Tibial nerve (tissue), 4 donors: ENCODE results near the gene YAF2. TPM values are rescaled to one million over a fixed set of nuclear protein-coding genes. Genes with fewer than 3 reads are reported as not detected.

Experiments used
- DNase-seq, 2 donors: peaks; one replicate each; pipeline ENCODE4 v3.0.0-alpha.2; 2019; ENCODE audit warnings: low spot score in 2 of 2
- H3K27ac ChIP-seq, 4 donors: fragments of 200-600 bp; sonication (generic) in 3 of 4; one replicate each; pipeline ENCODE4 v1.5.1; 2017 to 2019; ENCODE audit warnings: mild to moderate bottlenecking in 1 of 4
- H3K27me3 ChIP-seq, 2 donors: fragments of 200-600 bp; sonication (generic) in 1 of 2; one replicate each; pipeline versions ENCODE4 v1.5.1 to v1.6.0; 2017 to 2019
- H3K36me3 ChIP-seq, 3 donors: fragments of 200-600 bp; sonication (generic); one replicate each; pipeline ENCODE4 v1.5.1; 2018 to 2019
- H3K4me1 ChIP-seq, 4 donors: fragments of 200-600 bp; sonication (generic) in 3 of 4; one replicate each; pipeline ENCODE4 v1.5.1; 2017 to 2019
- H3K4me3 ChIP-seq, 4 donors: fragments of 200-600 bp; sonication (generic) in 3 of 4; one replicate each; pipeline ENCODE4 v1.5.1; 2017 to 2019; ENCODE audit warnings: mild to moderate bottlenecking in 1 of 4, moderate library complexity in 1 of 4
- H3K9me3 ChIP-seq, 4 donors: fragments of 200-600 bp; sonication (generic) in 3 of 4; one replicate each; pipeline ENCODE4 v1.5.1; 2017 to 2019
- EP300 ChIP-seq, 2 donors: sonication (generic); formaldehyde crosslinking; IDR thresholded peaks; one replicate each; pipeline ENCODE4 v1.6.1; 2017; ENCODE audit warnings: antibody characterized with exemption in 2 of 2, mild to moderate bottlenecking in 1 of 2
- POLR2A ChIP-seq, 2 donors: fragments of 450-650 bp; IDR thresholded peaks; one replicate each; pipeline ENCODE4 v1.6.1; 2017; ENCODE audit warnings: antibody characterized with exemption in 2 of 2, mild to moderate bottlenecking in 2 of 2, moderate library complexity in 2 of 2
- WGBS, 2 donors: methylation state at CpG; one replicate each; pipeline ENCODE4 v1.1.5; 2018; 5-methylcytosine and 5-hydroxymethylcytosine counted together
- total RNA-seq, 4 donors: library from RNA; depleted of rRNA; stranded (reverse); fragments of >200 nt; gene quantifications; one replicate each; pipeline ENCODE4 v1.1.0, GENCODE V29; 2016
- TF ChIP-seq, protein P1 (sequence below), 5 experiments: fragments of 200-600 bp in 3 of 5; fragments of 450-650 bp in 2 of 5; sonication (generic) in 3 of 5; IDR thresholded peaks; one replicate each; pipeline ENCODE4 v1.5.1; 2016 to 2019; ENCODE audit warnings: antibody characterized with exemption in 5 of 5, mild to moderate bottlenecking in 3 of 5, moderate library complexity in 2 of 5

Gene YAF2
- total RNA-seq, 4 donors from 2014 or later: 25.7 to 66.0 (median 38.7) TPM

DNA sequence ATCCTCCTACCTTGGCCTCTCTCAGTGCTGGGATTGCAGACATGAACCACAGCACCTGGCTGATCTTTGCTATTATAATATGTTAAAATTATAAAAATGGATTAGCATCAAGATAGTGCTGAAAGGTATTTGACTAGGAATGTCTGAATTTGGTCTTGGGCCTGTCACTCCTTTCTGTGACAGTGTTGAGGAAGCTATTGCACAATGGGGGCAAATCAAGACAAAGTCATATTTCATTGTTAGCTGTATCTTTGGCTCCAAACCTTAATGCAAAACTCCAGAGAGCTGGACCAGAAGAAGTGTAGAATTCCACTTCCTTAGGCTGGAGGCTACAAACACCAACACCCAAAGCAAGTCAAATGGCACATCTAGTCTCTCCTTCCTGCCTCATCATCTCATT is 45.7 kb upstream of the YAF2 start:
- TF ChIP-seq, protein P1, sequence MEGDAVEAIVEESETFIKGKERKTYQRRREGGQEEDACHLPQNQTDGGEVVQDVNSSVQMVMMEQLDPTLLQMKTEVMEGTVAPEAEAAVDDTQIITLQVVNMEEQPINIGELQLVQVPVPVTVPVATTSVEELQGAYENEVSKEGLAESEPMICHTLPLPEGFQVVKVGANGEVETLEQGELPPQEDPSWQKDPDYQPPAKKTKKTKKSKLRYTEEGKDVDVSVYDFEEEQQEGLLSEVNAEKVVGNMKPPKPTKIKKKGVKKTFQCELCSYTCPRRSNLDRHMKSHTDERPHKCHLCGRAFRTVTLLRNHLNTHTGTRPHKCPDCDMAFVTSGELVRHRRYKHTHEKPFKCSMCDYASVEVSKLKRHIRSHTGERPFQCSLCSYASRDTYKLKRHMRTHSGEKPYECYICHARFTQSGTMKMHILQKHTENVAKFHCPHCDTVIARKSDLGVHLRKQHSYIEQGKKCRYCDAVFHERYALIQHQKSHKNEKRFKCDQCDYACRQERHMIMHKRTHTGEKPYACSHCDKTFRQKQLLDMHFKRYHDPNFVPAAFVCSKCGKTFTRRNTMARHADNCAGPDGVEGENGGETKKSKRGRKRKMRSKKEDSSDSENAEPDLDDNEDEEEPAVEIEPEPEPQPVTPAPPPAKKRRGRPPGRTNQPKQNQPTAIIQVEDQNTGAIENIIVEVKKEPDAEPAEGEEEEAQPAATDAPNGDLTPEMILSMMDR (IDR thresholded peaks at IDR 0.05): no peak
- TF ChIP-seq POLR2A (IDR thresholded peaks at IDR 0.05) (no peak), EP300 (IDR thresholded peaks at IDR 0.05) (no peak)
- no peaks in the 10 kb centered on the region for H3K4me1 ChIP-seq
- no peaks in the 10 kb centered on the region for H3K9me3 ChIP-seq
- H3K27ac ChIP-seq: no peak overlapping the region
- no peak overlapping the region for H3K4me3 ChIP-seq
- DNase-seq: no peak
- no peaks in the 10 kb centered on the region for H3K27me3 ChIP-seq
- H3K36me3 ChIP-seq: no peaks in the 10 kb centered on the region

DNA sequence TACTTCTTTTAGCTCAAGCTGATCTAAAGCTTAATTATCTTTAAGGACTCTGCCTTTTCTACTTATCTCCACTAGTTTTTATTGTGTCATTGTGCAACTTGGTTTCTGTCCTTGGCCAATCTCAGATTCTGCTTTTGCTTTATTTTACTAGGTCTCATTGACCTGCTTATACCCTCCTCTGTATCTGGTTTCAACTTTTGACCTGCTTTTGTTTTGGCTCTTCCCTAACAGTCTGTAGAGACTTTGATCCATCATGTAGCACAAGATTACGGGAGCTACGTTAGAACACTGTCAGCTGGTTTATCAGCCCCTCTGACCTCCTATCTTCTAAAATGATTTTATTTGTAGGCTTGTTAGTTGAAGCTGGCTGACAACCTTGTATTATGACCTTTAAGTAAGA is 44.2 kb upstream of the YAF2 start:
- no peaks in the 10 kb centered on the region for H3K9me3 ChIP-seq
- no peaks in the 10 kb centered on the region for H3K4me1 ChIP-seq
- H3K27ac ChIP-seq: no peak overlapping the region
- no peaks in the 10 kb centered on the region for H3K36me3 ChIP-seq
- no peak for DNase-seq
- TF ChIP-seq, protein P1 (IDR thresholded peaks at IDR 0.05): no peak
- TF ChIP-seq EP300 (IDR thresholded peaks at IDR 0.05) (no peak), POLR2A (IDR thresholded peaks at IDR 0.05) (no peak)
- no peaks in the 10 kb centered on the region for H3K27me3 ChIP-seq
- no peak overlapping the region for H3K4me3 ChIP-seq
- WGBS, 2 donors: 60 to 63% methylated on average over 2 of the region's 2 CpGs

DNA sequence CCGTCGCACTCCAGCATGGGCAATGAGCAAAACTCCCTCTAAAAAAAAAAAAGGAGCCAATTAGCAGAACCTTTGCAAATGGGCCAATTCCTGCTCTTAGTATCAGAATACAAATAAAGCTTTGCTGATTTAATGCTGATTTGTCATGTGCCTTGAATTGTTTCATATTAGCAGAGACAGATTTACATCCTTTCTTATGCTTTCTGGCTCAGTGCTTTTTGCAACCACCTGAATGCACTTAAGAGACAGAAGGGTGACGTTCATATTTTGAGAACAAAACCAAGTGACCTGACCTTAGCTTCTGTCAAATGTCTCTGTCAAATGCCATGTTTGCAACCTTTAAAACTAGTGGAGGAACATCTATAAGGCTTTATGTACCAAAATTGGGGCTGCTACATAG is 43.8 kb upstream of the YAF2 start:
- TF ChIP-seq POLR2A (IDR thresholded peaks at IDR 0.05) (no peak), EP300 (IDR thresholded peaks at IDR 0.05) (no peak)
- TF ChIP-seq, protein P1 (IDR thresholded peaks at IDR 0.05): no peak
- H3K36me3 ChIP-seq: no peaks in the 10 kb centered on the region
- no peak overlapping the region for H3K4me3 ChIP-seq
- WGBS, 2 donors: 66 to 76% methylated on average over 3 of the region's 3 CpGs
- DNase-seq: no peak
- H3K9me3 ChIP-seq: no peaks in the 10 kb centered on the region
- no peak overlapping the region for H3K27ac ChIP-seq
- H3K4me1 ChIP-seq: no peaks in the 10 kb centered on the region
- no peaks in the 10 kb centered on the region for H3K27me3 ChIP-seq

DNA sequence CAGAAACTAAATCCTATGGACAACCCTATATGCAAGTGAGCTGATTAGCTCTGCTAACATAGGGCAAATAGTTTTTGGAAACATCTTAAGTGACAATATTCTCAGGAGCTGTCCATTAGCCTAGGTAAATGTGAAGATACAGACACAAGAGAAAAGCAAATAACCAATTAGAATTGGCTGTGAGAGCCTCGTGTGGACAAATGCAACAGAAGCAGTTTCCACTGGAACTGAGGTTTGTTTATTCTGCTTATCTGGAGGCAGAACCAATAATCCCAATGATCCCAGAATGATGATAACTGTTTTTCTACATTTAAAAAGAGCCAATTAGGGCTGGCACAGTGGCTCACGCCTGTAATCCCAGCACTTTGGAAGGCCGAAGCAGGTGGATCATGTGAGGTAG is 43.2 kb upstream of the YAF2 start:
- Histone ChIP-seq H3K27ac (no peak overlapping the region), H3K36me3 (no peaks in the 10 kb centered on the region), H3K4me1 (no peaks in the 10 kb centered on the region), H3K9me3 (no peaks in the 10 kb centered on the region), H3K27me3 (no peaks in the 10 kb centered on the region), H3K4me3 (no peak overlapping the region)
- no peak for DNase-seq
- TF ChIP-seq, protein P1 (IDR thresholded peaks at IDR 0.05): no peak
- TF ChIP-seq POLR2A (IDR thresholded peaks at IDR 0.05): no peak
- TF ChIP-seq EP300 (IDR thresholded peaks at IDR 0.05): no peak
- WGBS, 2 donors: 56 to 64% methylated on average over 3 of the region's 3 CpGs

DNA sequence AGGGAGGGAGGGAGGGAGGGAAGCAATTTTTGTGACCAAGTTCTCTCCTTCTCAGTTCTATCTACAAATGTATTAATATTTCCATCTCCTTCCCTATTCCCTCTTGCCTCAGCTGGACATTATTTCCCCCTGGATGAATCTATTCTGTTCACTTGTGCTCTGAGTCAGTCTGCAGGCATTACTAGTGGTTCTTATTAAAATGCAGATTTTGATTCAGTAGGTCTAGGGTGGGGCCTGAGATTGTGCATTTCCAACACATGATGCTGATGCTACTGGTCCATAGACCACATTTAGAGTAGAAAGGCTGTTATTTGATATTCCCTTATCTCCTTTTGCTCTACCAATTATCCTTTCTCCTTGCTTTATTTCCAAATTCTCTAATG is 40.1 kb upstream of the YAF2 start:
- Histone ChIP-seq H3K36me3 (no peaks in the 10 kb centered on the region), H3K27ac (no peak overlapping the region), H3K4me3 (no peak overlapping the region), H3K27me3 (no peaks in the 10 kb centered on the region), H3K4me1 (no peaks in the 10 kb centered on the region), H3K9me3 (no peaks in the 10 kb centered on the region)
- no peak for DNase-seq
- TF ChIP-seq POLR2A (IDR thresholded peaks at IDR 0.05) (no peak), EP300 (IDR thresholded peaks at IDR 0.05) (no peak)
- TF ChIP-seq, protein P1 (IDR thresholded peaks at IDR 0.05): no peak
